ENCODE measurements around the gene STMN3.
A peak's percentile ranks its signal among the peaks of the same experiment; 100 is the strongest.

GRCh38 chr20:63686492-63687321 lies 33.5 kb upstream of the STMN3 start:
- TF ChIP-seq, protein P1, sequence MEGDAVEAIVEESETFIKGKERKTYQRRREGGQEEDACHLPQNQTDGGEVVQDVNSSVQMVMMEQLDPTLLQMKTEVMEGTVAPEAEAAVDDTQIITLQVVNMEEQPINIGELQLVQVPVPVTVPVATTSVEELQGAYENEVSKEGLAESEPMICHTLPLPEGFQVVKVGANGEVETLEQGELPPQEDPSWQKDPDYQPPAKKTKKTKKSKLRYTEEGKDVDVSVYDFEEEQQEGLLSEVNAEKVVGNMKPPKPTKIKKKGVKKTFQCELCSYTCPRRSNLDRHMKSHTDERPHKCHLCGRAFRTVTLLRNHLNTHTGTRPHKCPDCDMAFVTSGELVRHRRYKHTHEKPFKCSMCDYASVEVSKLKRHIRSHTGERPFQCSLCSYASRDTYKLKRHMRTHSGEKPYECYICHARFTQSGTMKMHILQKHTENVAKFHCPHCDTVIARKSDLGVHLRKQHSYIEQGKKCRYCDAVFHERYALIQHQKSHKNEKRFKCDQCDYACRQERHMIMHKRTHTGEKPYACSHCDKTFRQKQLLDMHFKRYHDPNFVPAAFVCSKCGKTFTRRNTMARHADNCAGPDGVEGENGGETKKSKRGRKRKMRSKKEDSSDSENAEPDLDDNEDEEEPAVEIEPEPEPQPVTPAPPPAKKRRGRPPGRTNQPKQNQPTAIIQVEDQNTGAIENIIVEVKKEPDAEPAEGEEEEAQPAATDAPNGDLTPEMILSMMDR (IDR thresholded peaks at IDR 0.05) = no peak
- no peak for TF ChIP-seq POLR2A (IDR thresholded peaks at IDR 0.05)
- peak; percentile 54 to 80 for TF ChIP-seq POLR2AphosphoS5 (IDR thresholded peaks at IDR 0.05; ENCODE audit: insufficient read depth in 1 of 2, low read depth in 1 of 2)

Data from vagina (tissue), 2 donors.